Measurements from ENCODE around the gene GREB1.

GREB1 gene

DNA sequence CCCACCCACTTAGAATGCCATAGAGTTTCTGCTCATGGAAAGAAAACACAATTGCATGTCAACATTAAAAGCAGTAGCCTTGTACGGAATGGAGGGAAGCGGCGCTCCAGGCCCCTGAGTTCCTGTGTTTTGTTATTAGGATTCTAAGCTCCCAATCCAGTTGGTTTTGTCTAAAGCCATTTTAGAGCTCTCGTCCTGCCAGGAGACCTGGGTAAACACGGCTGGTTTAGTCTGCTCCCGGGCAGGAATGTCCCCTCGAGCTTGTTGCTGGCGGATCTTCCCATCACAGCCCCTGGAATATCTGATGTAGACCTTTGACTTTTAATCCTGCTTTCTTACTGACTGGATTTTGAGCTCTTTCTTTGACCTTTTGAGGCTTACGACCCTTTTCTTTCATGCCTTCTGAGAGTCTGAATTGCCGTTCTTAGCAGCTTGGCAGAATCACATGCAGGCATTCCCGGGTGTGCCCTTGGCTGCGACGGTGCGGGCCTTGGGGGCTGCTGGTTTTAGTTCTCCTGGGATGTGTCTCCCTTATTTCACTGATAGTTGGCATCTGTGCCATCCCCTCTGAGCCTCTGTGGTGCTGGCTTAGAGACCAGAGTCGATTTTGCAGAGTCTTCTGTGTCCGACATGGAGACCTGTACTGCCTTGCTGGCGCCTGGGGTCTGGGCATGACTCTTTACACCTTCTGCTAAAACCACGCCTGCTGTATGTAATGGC, 25.4 kb downstream of the GREB1 start:
- no peak for DNase-seq (ENCODE audit: low read depth in 1 of 2, low spot score in 1 of 2)

DNA sequence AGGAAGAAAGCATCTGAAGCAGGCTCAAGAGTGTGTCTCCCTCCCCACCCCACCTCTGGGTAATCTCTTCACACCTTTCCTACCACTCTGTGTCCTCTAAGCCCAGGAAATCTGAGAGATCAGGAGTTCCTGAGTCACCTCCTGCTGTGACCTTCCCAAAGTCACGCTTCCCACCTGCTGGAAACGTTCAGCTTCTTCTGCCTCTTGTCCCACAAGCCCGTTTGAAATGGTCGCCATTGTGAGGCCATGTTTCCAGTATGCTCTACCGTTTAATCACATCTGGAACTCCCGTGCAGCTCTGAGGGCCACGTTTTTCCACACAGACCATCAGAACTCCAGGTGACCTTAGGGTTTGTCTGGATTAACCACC, 25.9 kb downstream of the GREB1 start:
- DNase-seq (ENCODE audit: low read depth in 1 of 2, low spot score in 1 of 2) = no peak

DNA sequence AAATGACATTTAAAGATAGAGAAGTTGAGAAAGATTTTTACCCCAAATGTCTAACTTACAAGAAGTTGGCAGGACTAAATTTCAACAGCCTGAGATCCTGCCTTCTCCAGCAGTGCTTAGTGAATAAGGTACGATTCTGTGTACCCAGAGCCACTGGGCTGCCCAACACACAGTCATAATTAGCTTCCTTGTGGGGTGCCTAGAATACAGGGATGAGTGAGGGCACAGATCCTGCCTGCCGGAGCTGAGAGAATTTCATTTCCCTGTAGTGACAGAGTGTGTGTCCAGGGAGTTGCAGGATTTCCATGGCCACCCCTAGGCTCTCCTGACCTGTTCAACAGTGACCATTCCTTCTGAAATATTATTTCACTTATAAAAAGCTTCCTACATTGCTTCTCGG, 27.0 kb downstream of the GREB1 start:
- no peak for DNase-seq (ENCODE audit: low read depth in 1 of 2, low spot score in 1 of 2)

DNA sequence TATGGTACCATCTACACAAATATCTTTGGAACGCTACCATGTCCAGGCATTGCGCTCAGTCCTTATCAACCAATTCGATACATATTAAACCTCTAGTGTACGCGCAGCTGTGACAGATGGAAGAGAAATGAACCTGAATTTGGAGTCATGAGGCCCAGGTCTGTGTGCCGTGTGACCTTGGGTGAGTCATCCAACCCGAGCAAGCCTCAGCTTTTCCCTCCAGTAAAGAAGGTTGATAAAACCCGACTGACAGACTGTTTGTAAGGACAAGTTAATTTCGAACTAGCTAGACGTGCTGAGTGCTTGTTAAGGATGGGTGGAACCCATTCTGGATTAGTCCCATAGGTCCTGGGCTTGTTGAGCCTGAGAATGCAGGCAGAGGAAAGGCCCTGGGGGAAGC, 28.2 kb downstream of the GREB1 start:
- DNase-seq (ENCODE audit: low read depth in 1 of 2, low spot score in 1 of 2) = no peak

DNA sequence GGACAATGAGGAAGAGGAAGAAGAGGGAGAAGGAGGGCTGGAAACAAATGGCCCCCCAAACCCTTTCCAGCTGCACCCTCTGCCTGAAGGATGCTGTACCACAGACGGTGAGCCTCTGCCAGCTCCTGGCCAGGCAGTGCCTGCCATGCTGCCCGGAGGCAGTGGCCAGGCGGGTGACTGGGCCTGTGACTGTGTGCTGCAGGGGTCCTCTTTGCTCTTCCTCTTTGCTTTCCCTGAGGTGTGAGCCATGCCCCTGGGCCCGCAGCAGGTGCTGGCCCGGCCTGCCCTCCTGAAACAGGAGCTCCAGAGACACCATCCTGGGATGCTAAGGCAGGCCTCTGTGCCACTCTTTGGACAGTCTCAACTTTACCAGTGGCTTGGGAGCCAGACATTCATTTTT, 28.6 kb downstream of the GREB1 start:
- no peak for DNase-seq (ENCODE audit: low read depth in 1 of 2, low spot score in 1 of 2)

DNA sequence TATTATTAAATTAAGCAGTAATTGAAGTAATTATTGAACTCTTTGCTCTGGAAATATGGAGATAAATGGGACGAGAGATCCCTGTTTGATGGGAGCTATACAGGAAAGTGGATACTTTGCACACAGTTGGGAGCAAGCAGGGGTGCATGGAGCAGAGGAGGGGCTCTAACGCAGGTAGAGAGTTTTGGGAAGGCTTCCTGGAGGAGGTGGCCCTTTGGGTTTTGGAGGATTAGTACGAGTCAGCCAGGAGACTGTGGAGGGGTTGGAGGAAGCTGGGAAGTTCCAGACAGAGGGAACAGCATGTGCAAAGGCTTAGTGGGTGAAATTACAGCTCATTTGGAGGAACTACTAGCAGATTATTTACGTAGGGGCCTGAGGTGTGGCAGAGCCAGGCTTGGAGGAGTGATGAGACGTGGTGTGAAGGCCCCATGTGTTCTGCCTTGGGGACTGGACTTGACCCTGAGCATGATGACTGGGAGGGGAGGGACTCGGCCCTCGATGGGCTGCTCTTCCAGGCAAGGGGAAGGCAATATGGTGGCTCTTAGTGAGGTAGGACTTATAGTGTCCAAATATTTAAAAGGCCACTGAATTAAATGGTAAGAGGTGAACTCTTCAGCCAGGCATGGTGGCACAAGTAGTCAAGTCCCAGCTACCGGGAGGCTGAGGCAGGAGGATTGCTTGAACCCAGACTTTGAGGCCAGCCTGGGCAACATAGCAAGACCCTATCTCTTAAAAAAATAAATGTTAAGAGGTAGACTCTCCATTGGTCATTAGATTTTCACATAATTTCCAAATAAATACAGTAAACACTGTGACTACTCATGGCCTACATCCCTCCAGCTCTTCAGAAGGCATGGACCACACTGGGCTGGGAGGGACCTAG, 30.2 kb downstream of the GREB1 start:
- DNase-seq (ENCODE audit: low read depth in 1 of 2, low spot score in 1 of 2) = no peak

DNA sequence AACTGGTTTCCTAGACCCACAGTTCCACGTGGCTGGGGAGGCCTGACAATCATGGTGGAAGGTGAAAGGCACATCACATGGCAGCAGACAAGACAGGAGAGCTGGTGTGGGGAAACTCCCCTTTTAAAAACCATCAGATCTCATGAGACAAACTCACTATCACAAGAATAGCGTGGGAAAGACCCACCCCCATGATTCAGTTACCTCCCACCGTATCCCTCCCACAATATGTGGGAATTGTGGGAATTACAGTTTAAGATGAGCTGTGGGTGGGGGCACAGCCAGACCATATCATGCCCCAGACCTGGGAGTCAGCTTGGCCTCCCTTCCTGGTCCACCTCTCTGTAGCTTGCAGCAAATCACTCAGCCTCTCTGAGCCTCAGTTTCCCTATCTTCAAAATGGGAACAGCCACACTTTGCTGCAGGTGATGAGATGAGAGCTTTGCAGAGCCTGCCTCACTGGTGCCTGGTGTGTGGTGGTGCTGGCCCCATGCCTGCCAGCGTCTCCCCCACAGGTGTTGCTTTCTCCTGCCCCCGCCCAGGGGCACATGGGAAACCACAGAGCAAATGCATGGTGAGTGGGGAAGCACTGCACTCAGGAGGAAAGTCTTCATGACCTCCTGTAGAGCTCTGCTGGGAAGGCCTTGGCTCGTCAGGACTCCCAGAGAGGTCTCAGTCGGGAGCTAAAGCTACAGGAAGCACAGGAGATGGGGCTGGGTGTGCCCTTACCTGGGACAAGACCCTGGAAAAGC, 31.1 kb downstream of the GREB1 start:
- DNase-seq (ENCODE audit: low read depth in 1 of 2, low spot score in 1 of 2) = no peak

DNA sequence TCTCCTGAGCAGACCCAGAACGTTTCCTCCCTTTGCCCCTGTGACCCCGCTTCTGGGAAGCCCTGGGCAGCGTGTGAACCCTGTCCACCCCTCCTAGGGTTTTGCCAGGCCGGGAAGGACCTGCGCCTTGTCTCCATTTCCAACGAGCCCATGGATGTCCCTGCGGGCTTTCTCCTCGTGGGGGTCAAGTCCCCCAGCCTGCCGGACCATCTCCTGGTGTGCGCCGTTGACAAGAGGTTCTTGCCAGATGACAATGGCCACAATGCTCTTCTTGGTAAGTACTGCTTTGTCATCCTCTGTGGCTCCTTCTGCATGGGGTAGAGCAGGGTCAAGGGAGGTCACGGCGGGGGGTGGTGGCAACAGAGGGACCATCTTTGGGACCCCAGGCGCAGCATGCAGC, 32.5 kb downstream of the GREB1 start:
- no peak for DNase-seq (ENCODE audit: low read depth in 1 of 2, low spot score in 1 of 2)

DNA sequence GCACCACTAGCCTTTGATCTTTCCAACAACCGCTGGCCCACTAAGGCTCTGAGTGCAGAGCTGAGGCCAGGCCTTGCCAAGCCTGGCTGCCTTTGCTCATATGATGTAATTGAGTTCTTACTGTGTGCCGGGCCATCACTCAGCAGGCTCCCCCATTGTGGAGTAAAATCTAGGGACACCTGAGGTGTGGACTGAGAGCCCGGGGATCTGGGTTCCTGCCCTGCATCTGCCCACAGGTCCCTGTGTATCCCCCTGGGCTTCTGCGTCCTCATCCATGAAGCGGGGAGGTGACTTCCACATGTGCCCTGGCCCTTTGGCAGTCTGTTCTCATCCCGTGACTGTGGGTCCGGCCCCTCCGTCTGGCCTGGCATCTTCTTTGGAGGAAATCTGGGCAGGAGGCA, 33.8 kb downstream of the GREB1 start:
- DNase-seq (ENCODE audit: low read depth in 1 of 2, low spot score in 1 of 2) = no peak

DNA sequence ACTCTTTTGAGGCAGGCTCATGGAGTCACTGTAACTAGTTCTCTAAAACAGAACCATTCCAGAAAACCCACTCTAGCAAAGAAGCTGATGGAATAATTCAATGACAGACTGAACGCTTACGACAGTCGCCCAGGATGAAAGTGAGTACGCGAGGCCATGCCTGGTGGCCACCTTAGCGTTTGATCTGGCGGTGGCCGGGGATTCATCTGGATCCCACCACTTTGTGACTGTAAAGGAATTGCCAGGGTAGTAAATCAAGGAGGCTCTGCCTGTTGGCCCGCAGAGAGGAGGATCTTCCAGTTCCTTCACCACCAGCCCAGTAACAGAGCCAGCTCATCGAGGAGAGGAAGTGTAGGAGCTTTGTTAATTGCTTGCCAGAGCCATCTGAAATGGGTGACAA, 34.6 kb downstream of the GREB1 start:
- DNase-seq (ENCODE audit: low read depth in 1 of 2, low spot score in 1 of 2) = no peak

DNA sequence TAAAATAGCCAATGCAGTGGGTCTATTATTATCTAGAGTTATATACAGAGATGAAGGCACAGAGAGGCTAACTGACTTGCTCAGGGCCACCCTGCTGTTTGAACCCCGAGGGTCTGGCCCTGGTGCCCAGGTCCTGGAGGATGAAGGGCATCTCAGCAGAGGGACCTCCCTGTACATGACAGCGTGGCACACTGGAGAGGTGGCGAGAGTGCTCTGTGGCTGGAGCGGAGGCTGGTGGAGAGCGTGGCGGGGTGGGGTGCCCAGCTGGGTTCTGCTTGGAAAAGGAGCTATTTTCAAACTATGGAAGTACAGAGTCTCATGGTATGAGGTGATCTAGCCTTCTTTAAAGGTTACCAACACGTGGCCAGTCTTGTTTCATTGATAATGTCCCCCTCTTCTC, 35.8 kb downstream of the GREB1 start:
- no peak for DNase-seq (ENCODE audit: low read depth in 1 of 2, low spot score in 1 of 2)

DNA sequence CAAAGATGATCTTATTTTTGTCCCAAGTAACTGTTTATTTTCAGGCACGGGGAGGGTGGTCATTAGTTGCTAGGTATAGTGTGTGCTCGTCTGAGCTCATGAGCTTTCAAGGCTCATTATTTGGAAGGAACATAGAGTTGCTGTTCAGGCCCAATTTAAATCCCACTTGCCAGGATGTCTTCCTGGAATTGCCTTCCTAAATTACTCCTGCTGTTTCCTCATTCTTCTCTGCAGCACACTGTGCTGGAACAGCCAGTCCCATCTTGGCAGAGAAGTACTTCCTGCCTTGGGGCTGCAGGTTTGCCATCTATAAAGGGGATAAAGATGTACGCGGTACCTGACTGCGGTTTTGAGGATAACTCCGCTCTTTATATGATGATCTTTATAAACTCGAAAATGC, 37.3 kb downstream of the GREB1 start:
- DNase-seq (ENCODE audit: low read depth in 1 of 2, low spot score in 1 of 2) = no peak

DNA sequence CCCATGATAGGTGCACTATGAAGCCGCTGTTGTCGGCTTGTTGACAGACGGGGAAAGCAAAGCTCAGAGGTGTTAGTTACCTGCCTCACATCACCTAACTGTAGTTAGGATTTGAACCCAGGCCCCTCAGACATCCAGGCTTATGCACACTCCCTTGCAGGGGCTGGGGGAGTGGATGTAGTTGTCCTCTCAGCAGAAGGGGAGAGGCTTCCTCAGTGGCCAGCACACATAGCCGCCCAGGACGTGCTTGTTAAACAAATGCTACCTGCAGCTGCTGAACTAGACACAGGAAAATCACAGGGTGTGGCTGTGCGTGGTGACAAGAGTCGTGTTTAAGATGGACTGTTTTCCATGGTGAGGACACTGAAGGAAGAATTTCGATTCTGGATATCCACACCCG, 39.2 kb downstream of the GREB1 start:
- DNase-seq (ENCODE audit: low read depth in 1 of 2, low spot score in 1 of 2) = no peak

DNA sequence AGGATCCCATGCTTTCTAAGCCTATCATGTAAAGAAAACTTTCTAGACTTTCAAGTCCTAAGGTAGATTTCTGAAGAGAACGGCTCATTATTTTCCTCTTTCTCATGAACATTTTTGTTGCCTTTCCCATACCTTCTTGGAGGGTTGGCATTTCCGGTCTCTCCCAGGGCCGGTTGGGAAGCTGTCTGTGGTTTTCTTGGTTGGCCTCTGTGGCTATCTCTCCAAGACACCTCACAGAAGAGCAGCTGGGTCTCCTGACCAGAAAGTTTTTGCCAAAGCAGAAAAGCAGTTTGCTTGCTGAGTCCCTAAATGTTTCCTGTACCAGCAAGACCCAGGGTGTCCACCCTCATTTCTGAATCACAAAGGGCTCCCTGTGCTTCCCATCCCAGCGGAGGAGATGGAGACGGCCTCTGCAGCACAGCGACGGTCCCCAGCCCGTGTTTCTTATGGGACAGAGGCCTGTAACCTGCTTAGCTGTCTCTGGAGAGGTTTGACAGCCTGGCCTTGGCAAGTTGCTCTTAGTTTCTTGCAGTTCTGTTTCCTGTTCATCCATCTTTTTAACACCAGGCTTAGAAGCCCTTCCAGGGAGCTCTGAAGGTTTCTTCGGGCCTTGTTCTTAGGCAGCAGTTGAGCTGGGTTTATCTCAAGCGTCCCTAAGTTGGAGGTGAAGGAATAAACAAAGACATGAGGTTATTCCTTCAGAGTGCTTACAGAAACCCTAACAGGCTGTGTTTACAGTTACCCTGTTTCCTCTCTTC, 39.8 kb downstream of the GREB1 start:
- no peak for DNase-seq (ENCODE audit: low read depth in 1 of 2, low spot score in 1 of 2)

DNA sequence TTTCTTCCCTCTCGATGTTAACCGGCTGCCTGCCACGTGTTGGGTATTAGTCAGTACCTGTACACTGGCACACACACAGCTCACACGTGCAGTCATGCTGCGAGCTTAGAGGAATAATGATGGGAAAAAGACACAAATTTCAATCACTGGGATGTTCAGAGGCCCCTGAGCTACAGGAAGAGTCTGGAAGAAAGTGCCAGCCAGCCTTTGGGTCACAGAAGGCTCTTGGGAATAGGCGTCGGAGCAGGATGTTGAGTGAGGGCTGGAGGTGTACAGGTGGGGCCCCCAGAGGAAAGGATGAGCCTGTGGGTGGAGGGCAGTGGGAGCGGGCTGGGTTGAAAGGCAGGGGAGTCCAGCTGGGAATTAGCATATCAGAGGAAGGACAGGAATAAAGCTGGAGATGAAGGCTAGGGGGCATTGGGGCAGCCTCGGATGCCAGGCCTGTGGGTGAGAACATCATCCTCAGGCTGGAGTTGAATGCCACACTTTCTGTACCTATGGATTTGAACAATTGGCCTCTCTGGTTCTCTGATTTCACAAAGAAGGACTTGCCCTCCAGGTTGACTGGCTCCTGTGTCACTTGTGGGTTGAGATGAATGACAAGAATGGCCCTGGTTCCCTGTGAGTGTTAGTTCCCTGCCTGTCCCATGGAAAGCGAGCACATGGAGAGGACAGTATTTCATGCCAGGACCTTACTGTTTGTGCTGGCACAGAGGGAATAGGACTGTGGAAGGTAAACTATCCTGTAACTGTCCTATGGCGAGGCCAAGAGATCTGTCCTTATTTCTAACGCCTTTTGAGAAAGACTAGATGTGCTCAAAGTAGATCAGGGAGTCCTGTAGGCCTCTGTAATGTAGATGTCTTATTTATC, 40.6 kb downstream of the GREB1 start:
- DNase-seq (ENCODE audit: low read depth in 1 of 2, low spot score in 1 of 2) = no peak

DNA sequence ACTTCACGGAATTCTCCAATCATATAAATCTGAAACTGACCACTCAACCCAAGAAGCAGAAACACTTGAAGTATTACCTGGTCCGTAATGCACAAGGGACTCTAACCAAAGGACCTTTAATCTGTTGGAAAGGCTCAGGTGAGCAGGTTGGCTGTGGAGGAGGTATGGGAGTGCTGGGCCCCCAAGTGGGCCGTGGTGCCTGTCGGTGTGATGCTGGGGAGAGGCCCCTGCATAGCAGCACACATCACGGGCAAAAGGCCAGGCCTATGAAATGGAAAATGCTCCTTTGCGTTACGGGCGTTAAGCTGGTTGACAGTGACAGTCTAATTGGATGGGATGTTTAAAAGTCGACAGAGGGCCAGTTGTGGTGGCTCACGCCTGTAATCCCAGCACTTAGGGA, 42.6 kb downstream of the GREB1 start:
- DNase-seq (ENCODE audit: low read depth in 1 of 2, low spot score in 1 of 2) = no peak

DNA sequence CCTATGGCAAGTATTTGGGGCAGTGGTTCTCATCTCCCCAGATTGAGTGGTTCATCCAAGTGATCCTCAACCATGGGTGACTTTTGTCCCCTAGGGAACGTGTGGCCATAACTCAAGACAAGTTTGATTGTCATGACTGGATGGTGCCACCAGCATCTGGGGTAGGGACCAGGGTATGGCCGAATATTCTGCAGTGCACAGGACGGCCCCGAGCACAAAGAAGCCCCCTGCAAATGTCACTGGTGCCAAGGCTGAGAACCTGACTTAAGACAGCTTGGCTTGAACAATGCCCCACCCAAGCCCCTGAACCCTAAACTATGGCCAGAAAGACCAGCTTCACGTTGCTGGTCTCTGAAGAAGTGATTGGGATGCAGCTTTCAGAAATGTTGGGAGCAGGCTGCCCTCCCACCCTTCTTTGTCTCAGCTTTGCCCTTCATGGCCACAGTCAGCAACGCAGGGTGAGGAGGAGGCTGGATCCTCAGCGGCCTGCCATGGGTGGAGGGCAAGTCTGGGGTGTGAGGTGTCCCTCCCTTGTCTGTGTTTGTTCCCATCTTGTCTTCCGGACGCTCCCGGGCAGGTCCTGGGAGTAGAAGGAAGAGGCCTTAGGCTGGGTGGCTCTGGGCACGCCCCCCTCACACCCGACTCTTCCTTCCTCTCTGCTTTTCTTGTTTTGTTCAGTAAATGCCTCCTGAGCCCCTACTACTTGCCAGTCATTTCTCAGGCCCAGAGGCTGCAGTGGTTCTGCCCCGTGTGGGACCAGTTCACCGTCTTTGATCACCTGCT, 43.4 kb downstream of the GREB1 start:
- DNase-seq (ENCODE audit: low read depth in 1 of 2, low spot score in 1 of 2) = no peak

DNA sequence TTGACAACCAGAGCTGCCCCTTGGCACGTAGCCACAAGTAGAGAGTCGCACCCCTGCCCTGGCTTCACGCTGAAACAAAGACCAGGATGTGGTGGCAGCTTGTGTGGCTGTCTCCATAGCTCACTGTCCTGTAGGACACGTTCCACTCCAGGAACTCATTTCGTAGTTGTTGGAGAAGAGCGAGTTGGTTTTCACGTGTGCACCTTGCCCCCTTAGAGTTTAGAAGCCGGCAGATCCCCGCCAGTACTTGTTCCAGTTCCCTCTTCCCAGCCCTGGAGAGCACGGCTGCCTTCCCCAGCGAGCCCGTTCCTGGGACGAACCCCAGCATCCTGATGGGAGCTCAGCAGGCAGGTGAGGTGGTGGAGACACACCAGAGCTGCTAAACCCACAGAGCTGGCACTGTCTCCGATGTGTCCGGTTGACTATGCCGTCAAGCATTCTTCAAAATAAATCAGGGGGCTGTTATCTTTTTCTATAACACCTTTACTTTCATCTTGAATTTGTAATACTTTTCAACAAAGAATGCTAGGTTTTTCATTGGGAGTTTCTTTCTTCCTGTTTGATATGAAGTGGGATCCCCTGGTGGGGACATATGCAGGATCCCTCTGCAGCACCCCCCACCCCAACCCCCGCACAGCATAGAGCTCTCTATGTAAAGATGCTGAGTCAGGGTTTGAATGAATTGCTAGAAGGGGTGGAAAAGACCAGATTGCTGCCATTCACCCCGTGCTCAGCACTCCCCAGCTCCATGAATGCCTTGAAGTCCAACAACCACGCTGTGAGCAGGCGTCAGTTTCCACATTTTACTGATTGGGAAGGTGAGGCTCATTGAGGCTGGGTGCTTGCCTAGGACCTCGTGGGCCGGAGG, 44.5 kb downstream of the GREB1 start:
- no peak for DNase-seq (ENCODE audit: low read depth in 1 of 2, low spot score in 1 of 2)
